DMS 273 treated with DMSO at 0.1 percent for 48 hours (cell line): Measurements from ENCODE around the gene MFAP4.

Experiments used
- DNase-seq: peaks from one replicate; lab custom pipeline; 2025; lab: John Stamatoyannopoulos, UW

The MFAP4 gene

DNA sequence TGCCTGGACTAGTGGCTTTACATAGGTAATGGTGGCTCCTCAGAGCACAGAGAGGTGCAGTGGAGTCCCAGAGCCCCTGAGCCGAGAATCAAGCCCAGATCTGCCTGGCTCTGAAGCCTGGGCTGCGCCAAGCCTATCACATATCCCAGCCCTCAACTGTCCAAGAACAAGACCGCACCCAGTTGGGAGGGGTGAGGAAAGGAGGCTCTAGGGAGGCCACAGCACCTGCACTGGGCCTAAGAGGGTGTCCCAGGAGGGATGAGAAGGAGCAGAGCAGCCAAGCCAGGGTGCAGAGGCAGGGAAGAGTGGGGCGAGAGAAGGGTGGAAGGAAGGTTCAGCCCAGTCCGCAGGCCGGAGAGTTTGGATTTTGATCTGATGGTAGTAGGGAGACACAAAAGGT lies 23.1 kb upstream of the MFAP4 start:
- no peak for DNase-seq

DNA sequence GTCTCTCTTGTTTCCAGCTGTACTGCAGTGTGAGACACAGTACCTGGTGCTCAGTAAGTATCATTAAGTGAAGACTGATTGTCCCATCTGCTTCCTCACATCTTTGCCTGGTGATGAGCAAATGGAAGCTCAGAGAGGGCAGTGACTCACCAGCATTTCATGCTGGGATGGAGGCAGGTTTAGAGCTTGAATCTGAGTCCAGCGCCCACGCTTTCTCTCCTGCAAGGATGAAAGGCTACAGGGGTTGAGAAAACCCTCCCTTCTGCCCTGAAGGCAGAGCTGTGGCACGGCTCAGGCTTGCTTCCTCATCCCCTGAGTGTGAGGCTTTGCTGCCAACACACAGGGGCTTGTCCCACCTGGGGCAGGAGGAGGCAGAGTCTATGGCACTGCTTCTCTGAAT lies 22.5 kb upstream of the MFAP4 start:
- DNase-seq: no peak

DNA sequence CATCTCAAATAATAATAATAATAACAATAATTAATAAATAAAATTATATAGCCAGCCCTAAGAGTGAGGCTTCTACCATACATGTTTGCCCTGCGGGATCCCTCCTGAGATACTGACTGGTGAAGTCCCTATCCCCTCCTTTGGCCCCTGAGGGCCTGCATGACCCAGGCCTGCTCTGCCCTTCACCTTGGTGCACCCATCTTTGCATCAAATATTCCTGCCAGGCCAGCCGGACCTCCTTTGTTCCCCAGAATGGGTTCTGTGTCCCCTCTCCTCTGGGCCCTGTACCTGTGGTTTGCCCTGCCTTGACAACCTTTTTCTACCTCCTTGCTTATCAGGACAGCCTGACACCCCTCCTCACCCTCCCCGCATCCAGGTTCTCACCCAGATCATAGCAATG lies 22.1 kb upstream of the MFAP4 start:
- no peak for DNase-seq

DNA sequence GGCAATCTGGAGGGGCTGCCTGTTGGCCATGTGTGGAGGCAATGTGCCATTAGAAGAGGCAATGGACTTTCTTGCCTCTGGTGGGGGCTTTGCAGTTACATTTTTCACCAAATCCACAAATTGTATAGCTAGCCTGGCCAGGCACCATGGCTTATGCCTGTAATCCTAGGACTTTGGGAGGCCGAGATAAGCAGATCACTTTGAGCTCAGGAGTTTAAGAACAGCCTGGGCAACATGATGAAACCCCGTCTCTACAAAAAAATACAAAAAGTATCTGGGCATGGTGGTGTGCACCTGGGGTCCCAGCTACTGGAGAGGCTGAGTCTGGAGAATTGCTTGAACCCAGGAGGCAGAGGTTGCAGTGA lies 21.3 kb upstream of the MFAP4 start:
- no peak for DNase-seq

DNA sequence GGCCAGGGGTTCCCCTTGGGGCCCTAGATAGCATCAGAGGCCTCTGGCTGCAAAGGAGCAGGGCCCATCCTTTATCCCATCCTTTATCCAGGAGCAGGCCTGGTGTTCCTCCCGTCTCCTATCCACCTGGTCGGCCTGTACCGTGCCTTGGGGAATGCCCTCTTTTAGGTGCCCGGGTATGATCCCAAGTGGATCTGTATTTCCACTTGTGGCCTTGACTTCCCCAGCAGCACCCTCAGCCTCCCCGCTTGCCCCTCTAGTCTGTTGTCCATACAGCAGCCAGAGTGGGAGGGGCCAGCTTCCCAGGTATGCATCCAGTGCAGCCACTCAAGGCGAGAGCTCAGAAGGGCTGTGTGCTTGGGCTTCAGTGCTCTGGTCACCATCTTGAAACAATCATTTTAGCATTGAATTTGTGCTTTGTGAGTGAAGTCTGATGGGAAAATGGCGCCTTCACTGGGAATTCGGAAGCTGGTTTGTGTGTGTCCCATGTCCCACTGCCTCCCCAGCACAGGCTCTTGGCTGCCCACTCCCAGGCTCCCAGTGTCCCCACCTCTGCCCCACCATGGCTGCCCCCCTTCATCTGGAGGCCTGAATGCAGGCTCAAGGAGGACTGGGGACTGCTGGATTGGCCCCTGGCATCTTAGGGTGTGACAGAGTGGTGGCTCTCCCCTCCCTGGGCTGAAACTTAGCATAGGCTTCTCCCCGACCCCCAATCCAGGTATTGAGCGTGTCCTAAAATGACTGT lies 20.8 kb upstream of the MFAP4 start:
- no peak for DNase-seq

DNA sequence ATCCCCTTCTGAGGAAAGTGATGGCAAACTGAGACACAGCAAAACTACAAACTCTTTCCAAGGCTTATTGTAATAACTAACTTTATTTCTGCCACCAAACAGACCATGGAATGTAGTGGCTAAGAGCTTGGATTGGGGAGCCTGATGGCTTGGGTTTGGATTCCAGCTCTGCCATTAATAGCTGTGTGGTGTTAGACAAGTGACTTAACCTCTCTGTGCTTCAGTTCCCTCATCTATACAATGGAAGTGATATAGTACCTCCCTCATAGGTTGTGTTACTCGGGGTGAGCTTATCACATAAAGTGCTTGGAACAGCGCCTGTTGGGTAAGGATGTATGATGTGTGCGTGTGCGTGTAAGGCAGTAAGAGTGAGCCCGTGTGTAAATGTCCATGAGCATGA lies 18.1 kb upstream of the MFAP4 start:
- DNase-seq: no peak

DNA sequence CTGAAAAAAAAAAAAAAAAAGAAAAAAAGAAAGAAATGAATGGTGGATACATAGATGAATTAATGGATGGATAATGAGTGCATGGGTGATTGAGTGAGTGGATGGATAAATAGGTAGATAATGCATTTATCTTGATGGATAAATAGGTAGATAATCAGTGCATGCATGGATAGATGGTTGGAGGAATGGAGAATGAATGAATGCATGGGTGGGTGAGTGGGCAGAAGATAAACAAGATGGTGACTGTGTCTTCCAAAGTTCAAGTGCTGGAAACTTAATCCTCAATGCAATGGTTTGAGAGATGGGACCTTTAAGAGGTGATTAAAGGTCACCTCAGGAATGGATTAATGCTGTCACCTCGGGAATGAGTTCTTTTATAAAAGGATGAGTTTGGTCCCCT lies 17.3 kb upstream of the MFAP4 start:
- DNase-seq: no peak

DNA sequence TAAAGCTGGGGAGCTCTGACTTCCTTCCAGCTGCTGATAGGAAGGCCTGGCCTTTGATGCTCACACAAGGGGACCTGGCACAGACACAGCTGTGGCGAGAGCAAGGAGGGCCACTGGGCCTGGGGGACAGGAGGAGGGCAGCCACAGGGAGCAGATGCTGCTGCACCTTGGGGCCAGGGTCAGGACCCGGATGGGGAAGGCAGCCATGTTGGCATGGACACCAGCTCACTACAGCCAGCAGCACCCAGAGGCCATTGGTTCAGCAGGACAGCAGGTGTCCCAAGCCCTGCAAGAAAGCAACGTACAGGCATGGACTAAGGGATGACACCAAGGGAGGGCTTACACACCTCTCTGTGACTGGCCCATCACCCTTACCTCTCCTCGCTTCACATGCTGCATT lies 16.0 kb upstream of the MFAP4 start:
- DNase-seq: no peak

DNA sequence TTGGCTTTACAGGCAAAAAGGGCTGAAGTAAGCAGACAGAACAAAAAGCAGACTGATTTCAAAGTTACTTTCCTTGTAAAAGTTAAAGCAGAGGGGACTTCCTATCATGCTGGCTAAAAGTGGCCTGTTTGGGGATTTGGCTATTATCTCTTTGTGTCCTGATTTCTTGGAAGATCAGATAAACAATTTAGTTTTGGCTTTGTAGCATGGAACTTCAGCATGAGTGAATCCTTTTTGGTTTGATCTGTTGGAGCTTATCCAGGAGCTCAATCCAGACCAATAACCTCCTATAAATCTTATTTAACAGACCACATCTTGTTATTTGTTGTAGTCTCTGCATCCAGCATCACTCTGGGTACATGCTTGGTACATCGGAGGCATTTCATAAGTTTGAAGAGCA lies 15.2 kb upstream of the MFAP4 start:
- DNase-seq: no peak

DNA sequence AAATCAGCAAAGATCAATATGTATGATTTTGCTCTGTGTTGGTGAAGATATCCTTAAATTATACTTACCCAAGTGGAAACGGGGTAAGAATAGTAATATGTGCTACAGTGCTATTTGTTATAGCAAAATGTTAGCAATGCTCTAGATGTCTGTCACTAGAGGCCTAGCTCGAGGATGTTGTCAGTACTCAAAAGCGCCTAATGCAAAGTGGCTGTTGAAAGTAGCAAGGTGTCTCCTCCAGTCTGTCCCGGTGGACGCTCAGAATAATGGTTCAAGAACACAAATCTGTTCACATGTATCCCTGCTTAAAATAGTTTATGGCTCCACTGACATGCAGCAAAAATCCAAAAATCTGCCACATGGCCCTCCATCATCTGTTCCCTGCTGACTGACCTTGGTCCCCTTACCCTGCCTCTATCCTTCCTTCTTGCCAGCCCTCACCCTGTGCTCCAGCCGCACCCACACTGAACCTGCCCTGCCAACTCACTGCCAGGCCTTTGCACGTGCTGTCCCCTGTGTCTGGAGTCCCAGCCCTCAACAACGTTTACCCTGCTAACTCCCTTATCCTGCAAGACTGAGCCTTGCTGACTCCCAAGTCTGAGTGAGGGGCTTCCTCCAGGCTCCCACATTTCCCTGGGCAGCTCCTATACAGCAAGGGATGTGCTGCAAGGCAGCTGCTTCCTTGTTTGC lies 14.5 kb upstream of the MFAP4 start:
- DNase-seq: no peak

DNA sequence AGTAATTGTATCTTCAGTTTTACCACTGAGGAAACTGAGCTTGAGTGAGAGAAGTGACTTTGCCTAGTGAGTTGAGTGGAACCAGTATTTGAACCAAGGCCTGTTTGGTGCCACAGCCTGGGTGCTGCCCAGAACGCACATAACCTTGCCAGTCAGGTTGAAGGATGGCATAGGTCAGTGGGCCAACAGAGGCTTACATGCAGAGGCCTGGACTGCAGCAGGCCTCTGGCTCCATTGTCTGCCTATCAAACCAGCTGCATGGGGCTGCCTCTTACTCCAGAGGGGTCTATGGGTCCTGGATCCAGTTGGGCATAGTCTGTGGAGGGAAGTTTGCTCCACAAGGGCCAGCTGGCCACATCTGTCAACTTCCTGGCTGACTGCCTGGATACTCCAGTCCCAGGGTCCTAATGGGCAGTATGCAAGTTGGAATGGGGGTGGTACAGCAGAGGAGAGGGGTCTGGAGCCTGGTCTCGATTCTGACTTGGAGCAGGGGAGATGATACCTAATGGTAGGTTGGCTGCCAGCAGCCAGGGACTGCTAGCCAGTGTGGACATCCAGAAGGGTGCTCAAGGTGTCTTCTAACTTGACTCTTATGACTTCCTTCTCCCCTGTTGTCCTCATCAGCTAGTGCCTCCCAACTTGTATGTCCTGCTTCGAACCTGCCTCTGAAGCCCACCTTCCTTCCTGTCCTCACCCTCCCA lies 12.9 kb upstream of the MFAP4 start:
- DNase-seq: no peak

DNA sequence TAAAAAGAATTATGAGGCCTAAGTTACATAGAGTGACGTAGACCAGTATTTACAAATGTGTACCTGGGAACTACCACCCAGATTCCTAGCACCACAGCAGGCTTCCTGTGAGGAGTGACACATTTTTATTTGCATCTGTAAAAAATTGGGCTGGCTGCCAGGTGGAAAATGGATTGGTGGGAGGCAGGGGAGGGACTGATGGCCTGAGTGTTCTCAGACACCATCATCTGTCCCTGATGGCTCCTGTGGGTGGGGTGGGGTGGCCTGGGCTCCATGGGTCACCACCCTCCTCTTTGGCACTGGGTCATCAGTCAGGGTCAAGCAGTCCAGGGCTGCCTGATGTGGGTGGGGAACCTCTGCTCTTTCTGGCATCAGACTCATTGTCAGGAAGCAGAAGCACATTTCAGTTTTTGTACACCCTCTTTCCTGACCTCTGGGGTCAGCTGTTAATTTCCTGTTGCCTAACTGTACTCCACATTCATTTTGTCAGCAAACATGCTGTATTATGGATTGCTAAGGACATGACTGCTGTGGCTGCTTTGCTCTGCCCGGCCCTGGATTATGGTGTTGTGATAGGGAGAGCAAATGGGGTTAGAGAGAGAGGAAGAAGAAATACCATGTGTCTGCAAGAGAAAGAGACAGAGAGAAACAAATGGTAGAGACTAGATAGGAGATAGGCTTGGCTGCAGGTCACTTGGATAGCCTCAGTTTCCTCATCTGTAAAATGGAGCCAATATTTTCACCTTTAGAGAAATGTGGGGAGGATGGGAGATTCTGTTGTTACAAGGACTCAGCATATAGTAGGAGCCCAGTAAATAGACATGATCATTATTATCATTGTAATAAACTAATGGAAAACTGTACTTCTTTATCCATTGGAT lies 11.6 kb upstream of the MFAP4 start:
- DNase-seq: no peak

DNA sequence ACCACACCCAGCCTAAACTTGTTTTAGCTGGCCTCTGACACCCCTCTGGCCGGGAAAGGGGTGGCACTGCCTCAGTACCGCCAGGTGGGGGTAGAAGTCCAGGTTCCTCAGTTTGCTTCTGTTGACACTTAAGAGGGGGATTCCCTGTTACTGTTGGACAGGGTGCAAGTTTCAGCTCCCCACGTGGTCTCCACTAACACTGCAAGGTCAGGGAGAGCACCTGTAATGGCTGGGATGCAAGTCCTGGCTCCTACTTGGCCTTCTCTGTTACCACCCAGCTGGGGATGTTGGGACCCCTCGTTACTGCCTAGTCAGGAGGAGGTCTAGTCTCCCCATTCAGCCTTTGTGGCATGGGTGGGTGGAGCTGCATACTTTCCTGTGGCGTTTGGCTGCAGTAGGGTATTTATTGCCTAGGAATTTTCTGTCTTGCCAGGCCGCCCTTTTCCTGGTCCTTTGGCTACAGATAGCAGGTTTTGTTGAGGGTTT lies 10.6 kb upstream of the MFAP4 start:
- no peak for DNase-seq

DNA sequence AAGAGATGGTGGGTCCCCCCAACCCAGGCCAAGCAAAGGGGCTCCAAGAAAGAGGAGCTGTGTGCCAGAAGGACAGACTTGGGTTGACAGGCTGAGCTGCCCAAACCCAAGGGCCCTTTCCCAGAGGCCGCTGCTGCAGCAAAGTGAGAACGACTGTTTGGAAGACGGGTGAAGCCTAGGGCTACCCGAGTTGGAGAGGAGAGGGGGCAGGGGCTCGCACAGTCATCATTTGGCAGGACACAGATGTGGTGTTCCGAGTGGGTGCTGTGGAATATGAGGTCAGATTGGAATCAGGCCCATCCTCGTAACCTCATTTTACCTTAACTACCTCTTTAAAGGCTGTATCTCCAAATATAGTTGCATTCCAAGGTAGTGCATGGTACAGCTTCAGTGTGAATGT lies 5.3 kb upstream of the MFAP4 start:
- no peak for DNase-seq

DNA sequence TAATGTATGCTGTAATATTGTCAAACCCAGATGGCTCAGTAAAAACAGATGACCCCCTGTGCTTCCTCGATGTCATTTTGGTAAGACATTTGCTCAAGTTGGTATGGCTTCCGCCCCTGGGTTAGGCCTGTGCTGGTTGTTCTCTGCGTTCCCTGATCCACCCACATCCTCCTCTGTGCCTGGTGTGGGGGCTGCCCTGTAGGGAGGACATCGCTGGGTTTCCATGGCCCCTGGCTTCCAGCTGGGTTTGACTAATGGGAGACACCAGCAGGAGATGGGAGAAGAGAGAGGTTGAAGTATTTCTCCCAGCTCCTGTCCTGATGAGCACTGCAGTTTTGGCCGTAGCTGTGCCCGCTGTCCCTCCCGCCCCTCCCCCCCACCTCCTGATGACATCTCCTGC lies 4.4 kb upstream of the MFAP4 start:
- no peak for DNase-seq

DNA sequence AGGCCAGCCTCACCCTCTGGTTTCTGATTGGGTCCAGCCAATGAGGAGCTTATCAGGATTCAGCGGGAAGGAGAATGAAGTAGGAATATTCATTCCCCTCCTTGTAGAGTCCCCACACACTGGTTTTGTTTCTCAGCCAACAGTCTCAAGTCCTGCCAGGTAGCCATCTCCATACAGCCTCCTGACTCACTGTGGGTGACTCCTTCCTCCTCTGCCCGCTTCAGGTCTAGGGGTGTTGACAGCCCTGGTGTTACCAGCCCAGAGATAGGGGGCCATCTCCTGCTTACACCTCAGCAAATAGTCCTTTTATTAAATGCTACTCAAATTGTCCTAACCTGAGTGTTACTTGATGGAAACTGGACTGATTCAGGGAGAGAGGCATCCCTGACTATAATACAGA lies 4.0 kb upstream of the MFAP4 start:
- DNase-seq: no peak

DNA sequence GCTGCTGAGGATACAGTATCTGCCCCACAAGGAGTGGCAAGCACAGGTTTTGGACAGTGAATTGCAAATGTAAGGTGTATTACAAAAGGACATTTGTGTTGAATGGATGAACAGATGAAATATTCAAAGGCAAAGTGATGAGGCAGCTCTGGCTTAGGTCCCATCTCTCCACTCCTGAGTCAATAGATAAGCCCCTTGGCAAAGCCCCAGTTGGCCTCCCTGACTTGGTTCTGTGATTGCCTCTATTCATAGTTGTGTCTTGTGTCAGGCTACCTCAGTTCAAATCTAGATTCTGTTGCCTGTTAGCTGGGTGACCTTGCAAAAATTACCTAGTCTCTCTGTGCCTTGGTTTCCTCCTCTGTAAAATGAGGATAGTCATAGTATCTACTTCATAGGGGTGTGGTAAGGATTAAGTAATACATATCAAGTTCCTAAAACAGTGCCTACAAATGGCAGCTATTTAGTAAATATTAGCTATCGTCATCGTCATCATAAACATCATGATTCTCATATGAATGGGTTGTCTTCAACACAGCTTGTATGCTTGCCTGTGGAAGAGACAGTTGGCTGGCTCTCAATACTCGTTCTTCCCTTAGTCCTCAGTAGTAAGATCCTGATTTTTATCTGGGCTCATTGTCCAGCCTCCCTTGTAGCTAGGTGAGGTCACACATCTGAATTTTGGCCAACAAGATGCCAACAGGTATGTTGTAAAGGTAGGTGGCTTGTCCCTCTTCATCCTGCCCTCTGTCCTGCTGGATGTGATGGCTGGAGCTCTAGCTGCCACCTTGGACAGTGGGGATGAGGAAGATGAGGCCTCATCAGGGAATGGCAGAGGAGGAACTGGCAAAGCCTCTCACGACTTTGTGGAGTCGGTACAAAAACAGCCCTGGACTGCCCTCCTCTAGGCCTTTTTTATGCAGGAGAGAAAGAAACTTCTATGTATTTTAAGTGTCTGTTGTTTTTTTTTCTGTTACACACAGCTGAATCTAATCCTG lies 2.1 kb upstream of the MFAP4 start:
- DNase-seq: no peak

DNA sequence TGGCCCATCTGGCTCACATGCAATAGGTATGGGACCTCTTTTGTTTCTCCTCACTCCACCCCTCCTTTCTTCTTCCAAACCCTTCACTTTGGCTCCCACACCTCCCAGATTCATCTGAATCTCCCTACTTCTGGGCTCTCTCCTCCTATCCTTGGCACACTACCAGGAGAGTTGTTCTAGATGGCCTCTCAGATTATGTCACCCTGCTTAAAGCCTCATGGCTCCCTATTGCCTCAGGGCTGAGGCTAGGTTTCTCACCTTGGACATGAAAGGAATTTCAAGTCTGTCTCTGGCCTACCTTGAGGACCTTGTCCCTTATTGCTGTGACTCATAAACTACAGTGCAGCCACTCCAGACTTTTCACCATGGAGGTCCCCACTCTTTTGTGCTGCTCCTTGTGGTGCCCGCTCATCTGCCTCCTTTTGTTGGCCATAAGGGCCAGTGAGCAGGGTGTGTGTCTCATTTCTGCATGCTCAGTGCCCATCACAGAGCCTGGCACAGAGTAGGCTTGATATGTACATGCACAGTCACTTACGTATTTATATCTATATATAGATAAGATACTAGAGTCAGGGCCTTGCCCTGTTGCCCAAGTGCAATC lies 1.0 kb upstream of the MFAP4 start:
- peak; percentile 91 for DNase-seq

DNA sequence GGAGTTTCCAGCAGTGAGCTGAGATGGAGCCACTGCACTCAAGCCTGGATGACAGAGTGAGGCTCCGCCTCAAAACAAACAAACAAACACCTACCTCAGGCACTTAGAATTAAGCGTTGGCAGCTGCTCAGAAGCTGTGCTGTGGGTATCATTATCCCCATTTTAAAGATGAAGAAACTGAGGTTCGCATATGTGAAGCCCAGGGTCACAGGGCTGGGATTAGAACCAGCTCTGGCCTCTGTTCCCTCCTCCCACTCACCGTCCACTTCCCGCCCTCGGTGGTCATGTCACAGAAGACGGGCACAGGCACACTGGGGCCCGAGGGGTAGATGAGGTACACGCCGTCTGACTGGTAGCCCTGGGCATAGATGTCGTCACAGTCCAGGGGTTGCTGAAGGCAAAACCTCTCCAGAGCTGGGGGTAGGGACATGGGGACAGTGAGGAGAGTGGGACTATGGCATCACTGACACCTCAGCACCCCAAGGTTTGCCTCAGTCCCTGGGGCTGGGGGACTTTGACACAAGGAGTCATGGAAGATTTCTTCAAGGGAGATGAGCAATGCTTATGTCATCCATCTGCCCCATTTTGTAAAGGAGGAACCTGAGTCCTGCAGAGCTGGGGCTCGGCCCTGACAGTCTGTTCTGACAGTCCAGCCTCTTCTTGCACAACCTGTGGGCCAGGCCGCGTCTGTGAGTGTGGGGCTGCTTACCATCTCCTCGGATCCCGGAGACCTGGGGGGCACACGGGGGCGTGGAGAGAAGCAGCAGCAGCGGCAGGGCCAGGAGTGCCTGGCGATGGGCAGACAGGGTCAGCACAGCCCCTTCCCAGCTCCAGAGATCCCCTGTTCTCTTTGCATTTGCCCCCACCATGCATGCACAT lies 700 bp downstream of the MFAP4 start:
- no peak for DNase-seq
